ENCODE measurements around the gene PRTFDC1.

DNA sequence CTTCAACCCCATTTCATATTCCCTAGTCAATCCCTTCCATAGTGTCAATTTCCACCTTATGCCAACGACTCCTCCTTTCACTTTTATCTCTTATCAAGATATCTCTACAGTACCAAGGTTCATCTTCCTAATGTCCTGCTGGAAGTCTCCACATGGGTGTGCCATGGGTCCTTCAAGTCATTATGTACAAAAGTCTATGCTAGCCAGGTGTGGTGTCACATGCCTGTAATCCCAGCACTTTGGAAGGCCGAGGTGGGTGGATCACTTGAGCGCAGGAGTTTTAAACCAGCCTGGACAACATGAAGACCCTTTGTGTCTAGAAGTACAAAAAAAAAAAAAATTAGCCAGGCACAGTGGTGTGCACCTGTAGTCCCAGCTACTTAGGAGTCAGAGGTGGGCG is 47.6 kb downstream of the PRTFDC1 start:
- TF ChIP-seq, protein P1, sequence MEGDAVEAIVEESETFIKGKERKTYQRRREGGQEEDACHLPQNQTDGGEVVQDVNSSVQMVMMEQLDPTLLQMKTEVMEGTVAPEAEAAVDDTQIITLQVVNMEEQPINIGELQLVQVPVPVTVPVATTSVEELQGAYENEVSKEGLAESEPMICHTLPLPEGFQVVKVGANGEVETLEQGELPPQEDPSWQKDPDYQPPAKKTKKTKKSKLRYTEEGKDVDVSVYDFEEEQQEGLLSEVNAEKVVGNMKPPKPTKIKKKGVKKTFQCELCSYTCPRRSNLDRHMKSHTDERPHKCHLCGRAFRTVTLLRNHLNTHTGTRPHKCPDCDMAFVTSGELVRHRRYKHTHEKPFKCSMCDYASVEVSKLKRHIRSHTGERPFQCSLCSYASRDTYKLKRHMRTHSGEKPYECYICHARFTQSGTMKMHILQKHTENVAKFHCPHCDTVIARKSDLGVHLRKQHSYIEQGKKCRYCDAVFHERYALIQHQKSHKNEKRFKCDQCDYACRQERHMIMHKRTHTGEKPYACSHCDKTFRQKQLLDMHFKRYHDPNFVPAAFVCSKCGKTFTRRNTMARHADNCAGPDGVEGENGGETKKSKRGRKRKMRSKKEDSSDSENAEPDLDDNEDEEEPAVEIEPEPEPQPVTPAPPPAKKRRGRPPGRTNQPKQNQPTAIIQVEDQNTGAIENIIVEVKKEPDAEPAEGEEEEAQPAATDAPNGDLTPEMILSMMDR (conservative IDR thresholded peaks at IDR 0.05 in 1 of 2, IDR thresholded peaks at IDR 0.05 in 1 of 2; ENCODE audit: low read depth in 1 of 2, low read length in 2 of 2): no peak
- TF ChIP-seq EZH2 (IDR thresholded peaks at IDR 0.05; ENCODE audit: low read length, missing control alignments): no peak
